ENCODE data around the gene ARHGAP19. TPM values are rescaled to one million over a fixed set of nuclear protein-coding genes. Genes with fewer than 3 reads are reported as not detected.

ARHGAP19 gene
- total and polyA plus RNA-seq, 9 of the 15 experiments (the other 6 are each of a cell fraction or from before 2014, with no cell fraction given): 14.8 to 49.5 (median 26.8) TPM

DNA sequence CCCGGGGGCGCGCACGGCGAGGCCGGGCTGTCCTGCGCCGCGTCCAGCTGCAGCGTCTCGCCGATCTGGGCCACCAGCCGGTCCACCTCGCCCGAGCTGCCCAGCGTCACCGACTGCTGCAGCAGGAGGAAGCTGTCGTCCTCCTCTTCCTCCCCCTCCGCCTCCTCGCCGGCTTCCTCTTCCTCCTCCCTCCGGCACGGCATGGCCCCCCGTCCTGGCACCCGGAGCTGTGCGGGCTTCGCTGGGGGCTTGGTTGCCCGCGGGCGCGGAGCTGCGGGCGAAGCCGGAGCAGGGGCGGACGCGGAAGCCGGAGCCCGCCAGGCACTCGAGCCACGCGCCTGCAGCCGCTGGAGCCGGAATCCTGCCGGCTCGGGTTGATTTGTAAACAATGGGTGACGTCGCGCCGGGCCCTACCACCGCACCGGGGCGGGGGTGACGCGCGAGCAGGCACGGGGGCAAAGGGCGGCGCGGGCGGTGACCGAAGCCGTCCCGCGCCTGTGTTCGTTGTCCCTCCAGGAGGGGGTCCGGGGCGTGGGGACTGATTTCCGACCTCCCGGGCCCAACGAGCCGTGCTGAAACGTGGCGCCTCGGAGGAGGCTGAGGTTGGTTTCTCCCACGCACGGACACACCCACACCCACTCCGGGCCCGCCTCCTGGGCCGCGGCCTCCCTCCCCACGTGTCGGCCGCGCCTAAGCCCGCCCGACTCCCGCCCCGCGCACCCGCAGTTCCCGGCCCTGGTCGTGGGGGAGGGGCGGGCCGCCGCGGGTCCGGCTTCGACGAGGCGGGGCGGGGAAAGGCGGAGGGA, 42.1 kb upstream of the ARHGAP19 start, which contains the start of gene FRAT2 (continued):
- TF ChIP-seq, protein P1, sequence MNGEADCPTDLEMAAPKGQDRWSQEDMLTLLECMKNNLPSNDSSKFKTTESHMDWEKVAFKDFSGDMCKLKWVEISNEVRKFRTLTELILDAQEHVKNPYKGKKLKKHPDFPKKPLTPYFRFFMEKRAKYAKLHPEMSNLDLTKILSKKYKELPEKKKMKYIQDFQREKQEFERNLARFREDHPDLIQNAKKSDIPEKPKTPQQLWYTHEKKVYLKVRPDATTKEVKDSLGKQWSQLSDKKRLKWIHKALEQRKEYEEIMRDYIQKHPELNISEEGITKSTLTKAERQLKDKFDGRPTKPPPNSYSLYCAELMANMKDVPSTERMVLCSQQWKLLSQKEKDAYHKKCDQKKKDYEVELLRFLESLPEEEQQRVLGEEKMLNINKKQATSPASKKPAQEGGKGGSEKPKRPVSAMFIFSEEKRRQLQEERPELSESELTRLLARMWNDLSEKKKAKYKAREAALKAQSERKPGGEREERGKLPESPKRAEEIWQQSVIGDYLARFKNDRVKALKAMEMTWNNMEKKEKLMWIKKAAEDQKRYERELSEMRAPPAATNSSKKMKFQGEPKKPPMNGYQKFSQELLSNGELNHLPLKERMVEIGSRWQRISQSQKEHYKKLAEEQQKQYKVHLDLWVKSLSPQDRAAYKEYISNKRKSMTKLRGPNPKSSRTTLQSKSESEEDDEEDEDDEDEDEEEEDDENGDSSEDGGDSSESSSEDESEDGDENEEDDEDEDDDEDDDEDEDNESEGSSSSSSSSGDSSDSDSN (IDR thresholded peaks at IDR 0.05; ENCODE audit: borderline replicate concordance in 1 of 2, low read depth in 2 of 2, low read length in 2 of 2): no peak
- TF ChIP-seq ZNF76 (CRISPR knock-in tag; IDR thresholded peaks at IDR 0.05; ENCODE audit: borderline replicate concordance) (no peak), ZNF12 (CRISPR knock-in tag; IDR thresholded peaks at IDR 0.05) (0 out of 2 replicates have a peak, but pooled peaks have one; percentile 40), GATAD2A (IDR thresholded peaks at IDR 0.05) (no peak), SP2 (IDR thresholded peaks at IDR 0.05; ENCODE audit: extremely low read depth, low read depth, low read length, poor library complexity, severe bottlenecking) (no peak), NFE2 (IDR thresholded peaks at IDR 0.05; ENCODE audit: low read depth) (no peak), SMARCA4 (IDR thresholded peaks at IDR 0.05) (no peak), TFAM (CRISPR knock-in tag; conservative IDR thresholded peaks at IDR 0.05) (no peak), ATF1 (CRISPR knock-in tag; IDR thresholded peaks at IDR 0.05) (no peak), ATF1 (tag; IDR thresholded peaks at IDR 0.05) (peak; percentile 95), TCF7L2 (IDR thresholded peaks at IDR 0.05; ENCODE audit: low read depth, low read length) (peak; percentile 90), NCOA2 (IDR thresholded peaks at IDR 0.05; ENCODE audit: partially characterized antibody in 2 of 2) (no peak)
- TF ChIP-seq, protein P2, sequence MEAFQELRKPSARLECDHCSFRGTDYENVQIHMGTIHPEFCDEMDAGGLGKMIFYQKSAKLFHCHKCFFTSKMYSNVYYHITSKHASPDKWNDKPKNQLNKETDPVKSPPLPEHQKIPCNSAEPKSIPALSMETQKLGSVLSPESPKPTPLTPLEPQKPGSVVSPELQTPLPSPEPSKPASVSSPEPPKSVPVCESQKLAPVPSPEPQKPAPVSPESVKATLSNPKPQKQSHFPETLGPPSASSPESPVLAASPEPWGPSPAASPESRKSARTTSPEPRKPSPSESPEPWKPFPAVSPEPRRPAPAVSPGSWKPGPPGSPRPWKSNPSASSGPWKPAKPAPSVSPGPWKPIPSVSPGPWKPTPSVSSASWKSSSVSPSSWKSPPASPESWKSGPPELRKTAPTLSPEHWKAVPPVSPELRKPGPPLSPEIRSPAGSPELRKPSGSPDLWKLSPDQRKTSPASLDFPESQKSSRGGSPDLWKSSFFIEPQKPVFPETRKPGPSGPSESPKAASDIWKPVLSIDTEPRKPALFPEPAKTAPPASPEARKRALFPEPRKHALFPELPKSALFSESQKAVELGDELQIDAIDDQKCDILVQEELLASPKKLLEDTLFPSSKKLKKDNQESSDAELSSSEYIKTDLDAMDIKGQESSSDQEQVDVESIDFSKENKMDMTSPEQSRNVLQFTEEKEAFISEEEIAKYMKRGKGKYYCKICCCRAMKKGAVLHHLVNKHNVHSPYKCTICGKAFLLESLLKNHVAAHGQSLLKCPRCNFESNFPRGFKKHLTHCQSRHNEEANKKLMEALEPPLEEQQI (IDR thresholded peaks at IDR 0.05): no peak
- TF ChIP-seq, protein P3, sequence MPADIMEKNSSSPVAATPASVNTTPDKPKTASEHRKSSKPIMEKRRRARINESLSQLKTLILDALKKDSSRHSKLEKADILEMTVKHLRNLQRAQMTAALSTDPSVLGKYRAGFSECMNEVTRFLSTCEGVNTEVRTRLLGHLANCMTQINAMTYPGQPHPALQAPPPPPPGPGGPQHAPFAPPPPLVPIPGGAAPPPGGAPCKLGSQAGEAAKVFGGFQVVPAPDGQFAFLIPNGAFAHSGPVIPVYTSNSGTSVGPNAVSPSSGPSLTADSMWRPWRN (IDR thresholded peaks at IDR 0.05; ENCODE audit: low read depth): no peak
- TF ChIP-seq, protein P4, sequence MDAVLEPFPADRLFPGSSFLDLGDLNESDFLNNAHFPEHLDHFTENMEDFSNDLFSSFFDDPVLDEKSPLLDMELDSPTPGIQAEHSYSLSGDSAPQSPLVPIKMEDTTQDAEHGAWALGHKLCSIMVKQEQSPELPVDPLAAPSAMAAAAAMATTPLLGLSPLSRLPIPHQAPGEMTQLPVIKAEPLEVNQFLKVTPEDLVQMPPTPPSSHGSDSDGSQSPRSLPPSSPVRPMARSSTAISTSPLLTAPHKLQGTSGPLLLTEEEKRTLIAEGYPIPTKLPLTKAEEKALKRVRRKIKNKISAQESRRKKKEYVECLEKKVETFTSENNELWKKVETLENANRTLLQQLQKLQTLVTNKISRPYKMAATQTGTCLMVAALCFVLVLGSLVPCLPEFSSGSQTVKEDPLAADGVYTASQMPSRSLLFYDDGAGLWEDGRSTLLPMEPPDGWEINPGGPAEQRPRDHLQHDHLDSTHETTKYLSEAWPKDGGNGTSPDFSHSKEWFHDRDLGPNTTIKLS (IDR thresholded peaks at IDR 0.05; ENCODE audit: borderline replicate concordance, low read depth): peak; percentile 64; the same call in 1 of the 2 replicates
- TF ChIP-seq, protein P5, sequence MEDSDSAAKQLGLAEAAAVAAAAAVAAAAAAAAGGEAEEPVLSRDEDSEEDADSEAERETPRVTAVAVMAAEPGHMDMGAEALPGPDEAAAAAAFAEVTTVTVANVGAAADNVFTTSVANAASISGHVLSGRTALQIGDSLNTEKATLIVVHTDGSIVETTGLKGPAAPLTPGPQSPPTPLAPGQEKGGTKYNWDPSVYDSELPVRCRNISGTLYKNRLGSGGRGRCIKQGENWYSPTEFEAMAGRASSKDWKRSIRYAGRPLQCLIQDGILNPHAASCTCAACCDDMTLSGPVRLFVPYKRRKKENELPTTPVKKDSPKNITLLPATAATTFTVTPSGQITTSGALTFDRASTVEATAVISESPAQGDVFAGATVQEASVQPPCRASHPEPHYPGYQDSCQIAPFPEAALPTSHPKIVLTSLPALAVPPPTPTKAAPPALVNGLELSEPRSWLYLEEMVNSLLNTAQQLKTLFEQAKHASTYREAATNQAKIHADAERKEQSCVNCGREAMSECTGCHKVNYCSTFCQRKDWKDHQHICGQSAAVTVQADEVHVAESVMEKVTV (CRISPR knock-in tag; IDR thresholded peaks at IDR 0.05): no peak

All from K562 (cell line).